ENCODE measurements around the gene PHF3.
"Not testable (repeated sequence)": the region's sequence is repeated elsewhere in the genome, so short reads cannot be mapped to it uniquely, and the experiment has no call there.

PHF3 gene

GRCh38 chr6:63708631-63709030 is 73.0 kb downstream of the PHF3 start:
- no peak for DNase-seq

- DNase-seq, result no peak
These were observed 73.5 kb downstream of the PHF3 start for GRCh38 chr6:63709148-63709547.

- no peak for DNase-seq
These were observed 77.7 kb downstream of the PHF3 start for GRCh38 chr6:63713332-63713731.

GRCh38 chr6:63714091-63714490 is 78.5 kb downstream of the PHF3 start:
- DNase-seq, result no peak

- DNase-seq, result no peak
These were observed 80.6 kb downstream of the PHF3 start for GRCh38 chr6:63716169-63716568.

- DNase-seq, result no peak
These were observed 85.6 kb downstream of the PHF3 start for GRCh38 chr6:63721181-63721580.

GRCh38 chr6:63724721-63725120 is 89.1 kb downstream of the PHF3 start:
- no peak for DNase-seq

GRCh38 chr6:63730311-63730710 is 94.7 kb downstream of the PHF3 start:
- no peak for DNase-seq

- DNase-seq, result no peak
These were observed 96.3 kb downstream of the PHF3 start for GRCh38 chr6:63731930-63732329.

- DNase-seq, result no peak
These were observed 96.7 kb downstream of the PHF3 start for GRCh38 chr6:63732336-63732735.

- DNase-seq, result no peak
These were observed 99.3 kb downstream of the PHF3 start for GRCh38 chr6:63734923-63735322.

- DNase-seq, result not testable (repeated sequence)
These were observed 102.6 kb downstream of the PHF3 start for GRCh38 chr6:63738190-63738589.

- DNase-seq, result no peak
These were observed 103.6 kb downstream of the PHF3 start for GRCh38 chr6:63739094-63739687.

- no peak for DNase-seq
These were observed 105.1 kb downstream of the PHF3 start for GRCh38 chr6:63740709-63741108.

- DNase-seq, result no peak
These were observed 106.5 kb downstream of the PHF3 start for GRCh38 chr6:63742060-63742459.

GRCh38 chr6:63743691-63744090 is 108.1 kb downstream of the PHF3 start:
- no peak for DNase-seq

GRCh38 chr6:63744810-63745209 is 109.2 kb downstream of the PHF3 start:
- DNase-seq, result no peak

GRCh38 chr6:63745784-63746183 is 110.2 kb downstream of the PHF3 start:
- DNase-seq, result no peak

- DNase-seq, result no peak
These were observed 114.8 kb downstream of the PHF3 start for GRCh38 chr6:63750400-63750799.

GRCh38 chr6:63757275-63757674 is 121.7 kb downstream of the PHF3 start:
- not testable (repeated sequence) for DNase-seq

GRCh38 chr6:63757826-63758225 is 122.2 kb downstream of the PHF3 start:
- DNase-seq, result no peak

- no peak for DNase-seq
These were observed 124.1 kb downstream of the PHF3 start for GRCh38 chr6:63759605-63760105.

GRCh38 chr6:63760199-63760598 is 124.6 kb downstream of the PHF3 start:
- no peak for DNase-seq

- peak; percentile 37 to 83 for DNase-seq
These were observed 128.8 kb downstream of the PHF3 start for GRCh38 chr6:63764318-63764916.

Data from inflammatory macrophage (primary cell).